SK-N-MC (cell line): Measurements from ENCODE around the gene KRT3.

ENCODE experiments used
- EZH2 ChIP-seq: fragments of 200-600 bp; sonication (generic); IDR thresholded peaks from one replicate; pipeline ENCODE4 v1.6.1; 2017; ENCODE audit warnings: antibody characterized with exemption
- POLR2AphosphoS5 ChIP-seq: IDR thresholded peaks from 2 replicates; pipeline ENCODE4 v1.6.1; 2012; ENCODE audit warnings: mild to moderate bottlenecking, low read depth, low read length, borderline replicate concordance

GRCh38 chr12:52809166-52809565 lies 13.2 kb upstream of the KRT3 start:
- TF ChIP-seq POLR2AphosphoS5: no peak
- no peak for TF ChIP-seq EZH2
